Activated B cell treated with CpG ODN at 0.5 μM for 24 hours (primary cell): ENCODE data around the gene STXBP6. TPM values are rescaled to one million over a fixed set of nuclear protein-coding genes. Genes with fewer than 3 reads are reported as not detected.

ENCODE experiments used
- ATAC-seq: fragments of 200-7000 bp; cut with Tn5 transposase; one replicate; pipeline ENCODE4 v1.10.0; 2021; ENCODE audit warnings: low read depth, mild to moderate bottlenecking, moderate library complexity
- CTCF ChIA-PET: fragments of 350-600 bp; sonication (Branson Sonifier 250); formaldehyde crosslinking; loops from one replicate; lab custom pipeline; 2021; ENCODE audit warnings: antibody characterized with exemption; lab: Charles Lee
- POLR2A ChIA-PET: fragments of 350-600 bp; sonication (Branson Sonifier 250); formaldehyde crosslinking; loops from one replicate; lab custom pipeline; 2021; ENCODE audit warnings: antibody characterized with exemption; lab: Charles Lee
- DNase-seq: peaks from one replicate; pipeline ENCODE4 v3.0.0; 2022
- H3K27ac Mint-ChIP-seq: one replicate; pipeline ENCODE4 v1.8.0; 2020; ENCODE audit warnings: mixed read lengths
- H3K27me3 Mint-ChIP-seq: one replicate; pipeline ENCODE4 v1.8.0; 2021; ENCODE audit warnings: mixed read lengths
- H3K36me3 Mint-ChIP-seq: one replicate; pipeline ENCODE4 v1.8.0; 2021; ENCODE audit warnings: low read depth, mixed read lengths
- H3K4me1 Mint-ChIP-seq: one replicate; pipeline ENCODE4 v1.8.0; 2021; ENCODE audit warnings: mixed read lengths
- H3K4me3 Mint-ChIP-seq: one replicate; pipeline ENCODE4 v1.8.0; 2020; ENCODE audit warnings: mild to moderate bottlenecking, mixed read lengths
- H3K9me3 Mint-ChIP-seq: one replicate; pipeline ENCODE4 v1.8.0; 2020; ENCODE audit warnings: mixed read lengths
- intact Hi-C: fragments of 100-400 bp; cut with micrococcal nuclease; formaldehyde crosslinking; loops from one replicate; pipeline ENCODE4 v1.15.1; 2024
- total RNA-seq: library from RNA; stranded (reverse); gene quantifications from 2 replicates; pipeline ENCODE4 v1.2.3, GENCODE V29; 2022
- TF ChIP-seq, protein P1 (sequence below): fragments of 200-600 bp; IDR thresholded peaks from one replicate; pipeline ENCODE4 v1.8.0; 2022; ENCODE audit warnings: antibody characterized with exemption, mild to moderate bottlenecking

STXBP6 gene
- total RNA-seq, 1 donor from 2014 or later, result 0.22 TPM

DNA sequence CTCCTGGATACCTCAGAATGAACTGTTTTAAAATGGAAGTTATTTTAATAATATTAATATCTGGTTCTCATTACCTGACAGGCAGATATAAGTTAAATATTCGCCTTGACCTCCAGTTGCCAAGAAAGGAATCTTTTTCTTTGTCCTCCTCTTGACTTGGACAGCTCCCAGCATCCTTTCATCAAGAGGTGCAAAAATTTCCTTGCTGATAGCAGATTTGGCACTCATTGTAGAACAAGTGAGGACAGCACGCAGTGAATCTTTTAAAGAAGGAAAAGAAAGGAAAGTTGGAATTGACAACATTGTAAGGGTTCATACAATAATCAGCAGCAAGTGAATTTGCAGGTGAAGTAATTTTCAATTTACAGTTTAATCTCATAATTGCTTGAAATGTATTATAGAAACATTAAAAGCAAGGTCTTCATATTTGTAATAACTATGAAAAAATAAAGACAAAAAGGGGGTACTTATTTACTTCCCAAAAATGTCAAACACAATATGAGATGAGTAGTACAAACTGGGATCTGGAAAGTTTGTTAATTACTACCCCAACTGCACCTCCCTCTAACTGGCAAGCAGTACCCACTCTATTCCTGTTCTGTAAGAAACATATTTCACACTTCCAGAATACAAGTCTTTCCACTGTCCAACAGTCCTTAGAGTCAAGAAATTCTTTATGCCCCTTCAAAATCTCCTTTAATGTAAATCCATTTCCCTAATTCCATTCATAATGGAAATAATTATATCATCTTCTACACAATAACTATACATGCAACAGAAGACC lies 75.2 kb downstream of the STXBP6 start:
- POLR2A ChIA-PET, result no interaction called here
- no peak for ATAC-seq
- intact Hi-C loops, result no loop called here
- Mint-ChIP-seq H3K9me3 (no peaks in the 10 kb centered on the region), H3K36me3 (no peaks in the 10 kb centered on the region), H3K4me1 (no peaks in the 10 kb centered on the region), H3K4me3 (no peak overlapping the region), H3K27me3 (peaks cover 2% of the 10 kb centered on the region), H3K27ac (no peak overlapping the region)
- CTCF ChIA-PET, result no interaction called here
- TF ChIP-seq, protein P1, sequence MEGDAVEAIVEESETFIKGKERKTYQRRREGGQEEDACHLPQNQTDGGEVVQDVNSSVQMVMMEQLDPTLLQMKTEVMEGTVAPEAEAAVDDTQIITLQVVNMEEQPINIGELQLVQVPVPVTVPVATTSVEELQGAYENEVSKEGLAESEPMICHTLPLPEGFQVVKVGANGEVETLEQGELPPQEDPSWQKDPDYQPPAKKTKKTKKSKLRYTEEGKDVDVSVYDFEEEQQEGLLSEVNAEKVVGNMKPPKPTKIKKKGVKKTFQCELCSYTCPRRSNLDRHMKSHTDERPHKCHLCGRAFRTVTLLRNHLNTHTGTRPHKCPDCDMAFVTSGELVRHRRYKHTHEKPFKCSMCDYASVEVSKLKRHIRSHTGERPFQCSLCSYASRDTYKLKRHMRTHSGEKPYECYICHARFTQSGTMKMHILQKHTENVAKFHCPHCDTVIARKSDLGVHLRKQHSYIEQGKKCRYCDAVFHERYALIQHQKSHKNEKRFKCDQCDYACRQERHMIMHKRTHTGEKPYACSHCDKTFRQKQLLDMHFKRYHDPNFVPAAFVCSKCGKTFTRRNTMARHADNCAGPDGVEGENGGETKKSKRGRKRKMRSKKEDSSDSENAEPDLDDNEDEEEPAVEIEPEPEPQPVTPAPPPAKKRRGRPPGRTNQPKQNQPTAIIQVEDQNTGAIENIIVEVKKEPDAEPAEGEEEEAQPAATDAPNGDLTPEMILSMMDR, result no peak
- DNase-seq, result no peak

DNA sequence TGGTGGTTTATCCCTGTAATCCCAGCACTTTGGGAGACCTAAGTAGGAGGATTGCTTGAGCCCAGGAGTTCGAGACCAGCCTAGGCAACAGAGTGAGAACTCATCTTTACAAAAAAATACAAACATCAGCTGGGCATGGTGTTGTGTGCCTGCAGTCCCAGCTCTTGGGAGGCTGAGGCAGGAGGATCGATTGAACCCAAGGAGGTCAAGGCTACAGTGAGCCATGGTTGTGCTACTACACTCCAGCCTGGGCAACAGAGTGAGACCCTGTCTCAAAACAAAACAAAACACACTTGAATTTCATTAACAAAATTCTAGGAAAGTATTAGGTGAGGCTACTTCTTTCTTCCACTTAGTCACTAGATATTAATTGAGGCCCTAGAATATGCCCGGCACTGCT lies 77.1 kb downstream of the STXBP6 start:
- no peak for ATAC-seq
- no peaks in the 10 kb centered on the region for H3K36me3 Mint-ChIP-seq
- ChIA-PET POLR2A (no interaction called here), CTCF (no interaction called here)
- intact Hi-C loops, result no loop called here
- H3K9me3 Mint-ChIP-seq, result no peaks in the 10 kb centered on the region
- H3K4me1 Mint-ChIP-seq, result no peaks in the 10 kb centered on the region
- H3K27ac Mint-ChIP-seq, result no peak overlapping the region
- TF ChIP-seq, protein P1, result no peak
- DNase-seq, result no peak
- no peaks in the 10 kb centered on the region for H3K27me3 Mint-ChIP-seq
- H3K4me3 Mint-ChIP-seq, result no peak overlapping the region

DNA sequence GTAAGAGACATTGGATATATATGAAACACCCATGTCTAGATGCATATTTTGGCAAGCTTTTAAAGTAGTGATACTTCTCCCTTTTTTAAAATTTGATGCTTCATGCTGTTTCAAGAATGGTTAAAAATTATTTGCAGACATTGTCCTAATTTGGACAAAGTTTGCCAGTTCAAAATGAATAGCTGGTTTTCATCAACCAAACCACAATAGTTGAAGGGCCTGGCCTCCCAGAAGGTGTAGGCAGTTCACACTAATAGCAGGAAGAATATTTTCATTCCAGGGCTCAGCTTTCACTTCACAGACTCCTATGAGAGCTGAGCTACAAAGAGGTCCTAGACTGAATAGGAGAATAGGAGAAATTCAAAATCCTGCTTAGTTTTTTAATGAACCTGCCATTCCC lies 78.7 kb downstream of the STXBP6 start:
- Mint-ChIP-seq H3K4me1 (no peaks in the 10 kb centered on the region), H3K27ac (no peak overlapping the region), H3K27me3 (no peaks in the 10 kb centered on the region), H3K36me3 (no peaks in the 10 kb centered on the region), H3K4me3 (no peak overlapping the region), H3K9me3 (no peaks in the 10 kb centered on the region)
- ATAC-seq (no peak), DNase-seq (no peak)
- TF ChIP-seq, protein P1, result no peak
- ChIA-PET POLR2A (no interaction called here), CTCF (no interaction called here)
- intact Hi-C loops, result no loop called here

DNA sequence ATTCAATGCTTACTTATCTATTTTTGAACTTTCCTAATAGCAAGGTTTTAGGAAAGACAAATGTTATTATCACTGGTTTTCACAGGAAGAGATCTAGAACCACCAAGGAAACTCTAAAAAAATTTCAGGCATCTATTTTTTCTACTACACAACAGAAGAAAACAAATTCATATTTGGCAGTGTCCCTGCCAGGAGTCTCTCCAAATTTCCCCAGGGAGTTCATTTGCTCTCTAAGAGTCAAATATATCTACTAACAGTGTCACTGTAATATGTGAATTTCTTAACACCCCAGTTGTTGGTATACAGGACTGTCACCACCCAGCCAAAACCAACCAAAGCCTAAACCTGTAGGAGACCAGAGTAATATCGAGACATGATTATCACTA lies 83.4 kb downstream of the STXBP6 start:
- ATAC-seq, result no peak
- Mint-ChIP-seq H3K9me3 (no peaks in the 10 kb centered on the region), H3K4me1 (no peaks in the 10 kb centered on the region), H3K27ac (no peak overlapping the region), H3K4me3 (no peak overlapping the region), H3K36me3 (no peaks in the 10 kb centered on the region), H3K27me3 (no peaks in the 10 kb centered on the region)
- TF ChIP-seq, protein P1, result no peak
- ChIA-PET POLR2A (no interaction called here), CTCF (no interaction called here)
- DNase-seq, result no peak
- intact Hi-C loops, result no loop called here

DNA sequence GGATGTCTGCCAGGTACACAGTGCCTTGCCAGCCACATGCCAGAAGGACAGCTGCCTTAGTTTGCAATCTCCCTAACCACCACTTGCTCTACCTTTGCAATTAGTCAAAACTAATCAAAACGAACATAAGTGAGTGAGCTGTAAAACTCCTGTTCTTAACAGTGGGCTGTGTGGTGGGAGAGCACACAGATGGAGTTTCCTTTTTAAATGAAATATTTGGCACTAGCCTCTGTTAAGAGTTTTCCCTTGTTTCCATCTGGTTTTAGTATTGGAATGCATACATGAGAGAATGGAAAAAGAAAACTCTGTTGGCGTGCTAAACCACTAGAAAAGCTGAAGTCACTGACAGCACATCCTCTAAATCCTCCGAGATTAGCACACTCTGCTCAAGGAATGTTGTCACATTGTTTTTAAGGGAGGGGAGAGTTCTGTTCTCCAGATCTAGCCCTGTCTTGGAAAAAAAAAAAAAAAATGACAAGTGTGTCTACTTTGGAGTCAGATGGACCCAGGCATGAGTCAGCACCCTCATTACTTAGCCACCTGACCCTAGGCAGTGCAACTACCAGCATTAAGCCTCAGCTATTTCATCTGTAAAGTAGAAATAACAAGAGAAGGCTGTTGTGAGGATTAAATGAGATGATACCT lies 83.9 kb downstream of the STXBP6 start:
- intact Hi-C loops, result no loop called here
- ATAC-seq (no peak), DNase-seq (no peak)
- no peak overlapping the region for H3K27ac Mint-ChIP-seq
- CTCF ChIA-PET, result no interaction called here
- H3K36me3 Mint-ChIP-seq, result no peaks in the 10 kb centered on the region
- no peaks in the 10 kb centered on the region for H3K9me3 Mint-ChIP-seq
- TF ChIP-seq, protein P1, result no peak
- POLR2A ChIA-PET, result no interaction called here
- no peaks in the 10 kb centered on the region for H3K27me3 Mint-ChIP-seq
- no peak overlapping the region for H3K4me3 Mint-ChIP-seq
- H3K4me1 Mint-ChIP-seq, result no peaks in the 10 kb centered on the region
